ENCODE results near the gene CARMIL1.

CARMIL1 gene

DNA sequence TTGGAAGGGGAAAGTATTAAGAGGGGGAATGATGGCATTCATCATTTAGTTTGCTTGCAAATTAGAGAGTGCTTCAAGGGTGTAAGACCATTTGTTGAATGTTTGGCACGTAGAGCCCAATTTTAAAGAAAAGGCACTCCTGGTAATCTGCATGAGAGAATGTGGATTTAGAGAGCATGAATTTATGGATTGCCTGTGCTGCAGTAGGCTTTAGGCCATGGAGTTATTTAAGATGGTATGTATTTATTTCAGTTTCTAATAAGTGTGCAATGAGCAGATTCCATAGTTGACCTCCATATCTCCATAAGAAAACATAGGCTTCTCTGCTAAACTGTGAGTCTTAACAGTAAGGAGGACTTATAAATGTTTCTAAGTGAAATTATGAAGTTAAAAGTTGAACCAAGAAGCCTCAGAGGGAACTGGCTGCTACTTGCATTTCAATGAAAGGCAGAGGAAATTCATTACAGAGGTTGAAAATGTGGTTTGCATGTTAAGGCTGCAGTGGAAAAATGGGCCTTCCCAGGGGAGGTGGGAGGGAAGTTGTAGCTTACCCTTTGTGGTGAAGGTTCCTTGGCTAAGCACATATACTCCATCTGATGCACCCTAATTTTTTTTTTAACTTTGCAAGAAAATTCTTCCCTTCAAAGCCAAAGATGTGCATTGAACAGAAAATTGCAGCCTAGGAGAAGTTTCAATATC is 134.2 kb downstream of the CARMIL1 start:
- H3K27me3 ChIP-seq (ENCODE audit: insufficient read depth, poor library complexity, severe bottlenecking) = no peaks in the 10 kb centered on the region
- no peaks in the 10 kb centered on the region for H3K36me3 ChIP-seq (ENCODE audit: low read depth)
- H3K27ac ChIP-seq (ENCODE audit: poor library complexity, severe bottlenecking) = no peak overlapping the region
- no peaks in the 10 kb centered on the region for H3K9me3 ChIP-seq (ENCODE audit: severe bottlenecking)
- TF ChIP-seq, protein P1, sequence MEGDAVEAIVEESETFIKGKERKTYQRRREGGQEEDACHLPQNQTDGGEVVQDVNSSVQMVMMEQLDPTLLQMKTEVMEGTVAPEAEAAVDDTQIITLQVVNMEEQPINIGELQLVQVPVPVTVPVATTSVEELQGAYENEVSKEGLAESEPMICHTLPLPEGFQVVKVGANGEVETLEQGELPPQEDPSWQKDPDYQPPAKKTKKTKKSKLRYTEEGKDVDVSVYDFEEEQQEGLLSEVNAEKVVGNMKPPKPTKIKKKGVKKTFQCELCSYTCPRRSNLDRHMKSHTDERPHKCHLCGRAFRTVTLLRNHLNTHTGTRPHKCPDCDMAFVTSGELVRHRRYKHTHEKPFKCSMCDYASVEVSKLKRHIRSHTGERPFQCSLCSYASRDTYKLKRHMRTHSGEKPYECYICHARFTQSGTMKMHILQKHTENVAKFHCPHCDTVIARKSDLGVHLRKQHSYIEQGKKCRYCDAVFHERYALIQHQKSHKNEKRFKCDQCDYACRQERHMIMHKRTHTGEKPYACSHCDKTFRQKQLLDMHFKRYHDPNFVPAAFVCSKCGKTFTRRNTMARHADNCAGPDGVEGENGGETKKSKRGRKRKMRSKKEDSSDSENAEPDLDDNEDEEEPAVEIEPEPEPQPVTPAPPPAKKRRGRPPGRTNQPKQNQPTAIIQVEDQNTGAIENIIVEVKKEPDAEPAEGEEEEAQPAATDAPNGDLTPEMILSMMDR (IDR thresholded peaks at IDR 0.05; ENCODE audit: poor library complexity, severe bottlenecking) = no peak
- H3K4me3 ChIP-seq (ENCODE audit: severe bottlenecking) = no peak overlapping the region
- ATAC-seq (ENCODE audit: low read depth) (no peak), DNase-seq (ENCODE audit: low spot score) (no peak)
- H3K4me1 ChIP-seq (ENCODE audit: insufficient read depth, poor library complexity, severe bottlenecking) = no peaks in the 10 kb centered on the region

DNA sequence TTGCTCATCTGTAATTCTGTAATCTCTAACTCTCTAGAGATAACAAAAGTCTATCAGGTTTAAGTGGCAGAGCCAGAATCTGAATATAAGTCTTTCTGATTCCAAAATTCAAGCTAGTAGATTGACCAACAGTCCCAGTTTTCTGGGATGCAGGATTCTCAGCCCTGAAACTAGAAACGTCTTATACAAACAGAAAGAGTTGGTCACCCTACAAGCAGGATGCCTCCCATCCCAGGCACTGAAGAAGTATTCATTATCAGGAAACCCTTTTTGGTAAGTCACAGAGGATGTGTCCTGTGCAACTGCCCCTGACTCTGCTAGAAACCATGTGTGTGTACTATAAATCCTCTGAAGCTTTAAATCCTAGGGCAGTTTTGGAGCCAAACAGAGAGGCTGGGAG is 135.0 kb downstream of the CARMIL1 start:
- ATAC-seq (ENCODE audit: low read depth) = no peak
- no peaks in the 10 kb centered on the region for H3K9me3 ChIP-seq (ENCODE audit: severe bottlenecking)
- H3K36me3 ChIP-seq (ENCODE audit: low read depth) = no peaks in the 10 kb centered on the region
- no peak overlapping the region for H3K27ac ChIP-seq (ENCODE audit: poor library complexity, severe bottlenecking)
- H3K27me3 ChIP-seq (ENCODE audit: insufficient read depth, poor library complexity, severe bottlenecking) = no peaks in the 10 kb centered on the region
- H3K4me3 ChIP-seq (ENCODE audit: severe bottlenecking) = no peak overlapping the region
- no peaks in the 10 kb centered on the region for H3K4me1 ChIP-seq (ENCODE audit: insufficient read depth, poor library complexity, severe bottlenecking)
- no peak for DNase-seq (ENCODE audit: low spot score)
- TF ChIP-seq, protein P1 (IDR thresholded peaks at IDR 0.05; ENCODE audit: poor library complexity, severe bottlenecking) = no peak

DNA sequence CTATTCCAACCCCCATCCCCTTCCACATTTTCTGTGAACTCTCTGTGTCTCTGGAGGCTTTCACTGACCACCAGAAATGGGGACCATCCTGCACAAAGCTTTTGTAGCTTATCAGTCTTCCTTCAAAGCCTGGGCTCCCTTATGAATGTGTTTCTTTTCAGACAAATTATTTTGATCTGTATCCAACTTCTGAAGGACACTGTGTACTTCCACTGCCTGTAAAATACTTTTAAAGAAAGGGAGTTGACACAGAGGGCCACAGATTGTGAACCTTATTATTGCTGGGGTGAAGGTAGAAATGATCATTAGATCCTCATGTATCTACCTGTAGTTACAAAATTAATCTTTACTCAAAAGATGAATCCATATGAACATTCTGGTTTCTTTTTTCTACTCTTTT is 135.6 kb downstream of the CARMIL1 start:
- H3K36me3 ChIP-seq (ENCODE audit: low read depth) = no peaks in the 10 kb centered on the region
- H3K4me3 ChIP-seq (ENCODE audit: severe bottlenecking) = no peak overlapping the region
- no peak for DNase-seq (ENCODE audit: low spot score)
- ATAC-seq (ENCODE audit: low read depth) = no peak
- TF ChIP-seq, protein P1 (IDR thresholded peaks at IDR 0.05; ENCODE audit: poor library complexity, severe bottlenecking) = no peak
- no peak overlapping the region for H3K27ac ChIP-seq (ENCODE audit: poor library complexity, severe bottlenecking)
- no peaks in the 10 kb centered on the region for H3K9me3 ChIP-seq (ENCODE audit: severe bottlenecking)
- H3K4me1 ChIP-seq (ENCODE audit: insufficient read depth, poor library complexity, severe bottlenecking) = no peaks in the 10 kb centered on the region
- no peaks in the 10 kb centered on the region for H3K27me3 ChIP-seq (ENCODE audit: insufficient read depth, poor library complexity, severe bottlenecking)

DNA sequence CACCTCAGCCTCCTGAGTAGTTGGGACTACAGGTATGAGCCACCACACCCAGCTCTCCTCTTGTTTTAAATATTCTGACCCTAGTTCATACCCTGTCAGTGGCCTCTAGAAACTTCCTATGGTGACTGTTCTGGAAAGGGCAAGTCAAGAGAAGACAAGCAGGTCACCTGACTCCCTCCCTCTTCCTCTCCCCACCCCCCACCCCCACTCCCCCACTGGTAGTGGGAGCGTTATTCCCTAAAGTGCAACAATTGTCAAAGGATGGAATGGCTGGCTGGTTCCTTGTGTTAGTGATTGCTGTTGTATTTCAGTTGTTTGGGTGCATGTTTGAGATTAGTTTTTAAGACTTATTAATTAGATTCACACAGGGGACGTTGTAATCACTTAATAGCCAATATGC is 136.1 kb downstream of the CARMIL1 start:
- Histone ChIP-seq H3K36me3 (ENCODE audit: low read depth) (no peaks in the 10 kb centered on the region), H3K9me3 (ENCODE audit: severe bottlenecking) (no peaks in the 10 kb centered on the region), H3K27ac (ENCODE audit: poor library complexity, severe bottlenecking) (no peak overlapping the region), H3K4me3 (ENCODE audit: severe bottlenecking) (no peak overlapping the region), H3K4me1 (ENCODE audit: insufficient read depth, poor library complexity, severe bottlenecking) (no peaks in the 10 kb centered on the region), H3K27me3 (ENCODE audit: insufficient read depth, poor library complexity, severe bottlenecking) (no peaks in the 10 kb centered on the region)
- DNase-seq (ENCODE audit: low spot score) = no peak
- no peak for ATAC-seq (ENCODE audit: low read depth)
- TF ChIP-seq, protein P1 (IDR thresholded peaks at IDR 0.05; ENCODE audit: poor library complexity, severe bottlenecking) = no peak

DNA sequence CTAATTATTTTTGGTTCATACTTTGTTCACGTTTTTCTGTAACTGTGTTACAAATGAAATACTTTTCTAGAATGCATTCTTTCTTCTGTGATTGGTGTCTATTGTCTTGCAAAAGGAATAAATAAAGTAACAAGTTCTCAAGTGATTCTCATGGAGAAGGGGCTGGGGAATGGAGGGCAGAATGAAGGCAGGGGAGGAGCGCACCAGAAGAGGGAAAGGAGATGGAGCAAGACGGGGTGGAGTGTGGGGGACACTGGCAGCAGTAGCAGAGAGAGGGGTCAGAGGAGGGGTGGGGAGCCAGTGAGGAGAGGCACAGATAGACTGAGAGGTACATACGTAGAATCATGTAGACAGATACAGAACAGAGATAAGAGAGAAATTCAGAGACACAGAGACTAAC is 136.5 kb downstream of the CARMIL1 start:
- H3K27ac ChIP-seq (ENCODE audit: poor library complexity, severe bottlenecking) = no peak overlapping the region
- DNase-seq (ENCODE audit: low spot score) (no peak), ATAC-seq (ENCODE audit: low read depth) (no peak)
- TF ChIP-seq, protein P1 (IDR thresholded peaks at IDR 0.05; ENCODE audit: poor library complexity, severe bottlenecking) = no peak
- no peaks in the 10 kb centered on the region for H3K36me3 ChIP-seq (ENCODE audit: low read depth)
- H3K4me3 ChIP-seq (ENCODE audit: severe bottlenecking) = no peak overlapping the region
- H3K4me1 ChIP-seq (ENCODE audit: insufficient read depth, poor library complexity, severe bottlenecking) = no peaks in the 10 kb centered on the region
- no peaks in the 10 kb centered on the region for H3K27me3 ChIP-seq (ENCODE audit: insufficient read depth, poor library complexity, severe bottlenecking)
- H3K9me3 ChIP-seq (ENCODE audit: severe bottlenecking) = no peaks in the 10 kb centered on the region
